Stimulated activated CD8-positive, alpha-beta memory T cell treated with anti-CD3 and anti-CD28 coated beads, Interleukin-2, amount 100 ng/mL, for 48 hours (primary cell): ENCODE data around the gene OR5M3.

Experiments
- DNase-seq, 2 donors: peaks; one replicate each; pipeline ENCODE4 v3.0.0-alpha.2; 2020; ENCODE audit warnings: low read depth in 2 of 2

OR5M3 gene

DNA sequence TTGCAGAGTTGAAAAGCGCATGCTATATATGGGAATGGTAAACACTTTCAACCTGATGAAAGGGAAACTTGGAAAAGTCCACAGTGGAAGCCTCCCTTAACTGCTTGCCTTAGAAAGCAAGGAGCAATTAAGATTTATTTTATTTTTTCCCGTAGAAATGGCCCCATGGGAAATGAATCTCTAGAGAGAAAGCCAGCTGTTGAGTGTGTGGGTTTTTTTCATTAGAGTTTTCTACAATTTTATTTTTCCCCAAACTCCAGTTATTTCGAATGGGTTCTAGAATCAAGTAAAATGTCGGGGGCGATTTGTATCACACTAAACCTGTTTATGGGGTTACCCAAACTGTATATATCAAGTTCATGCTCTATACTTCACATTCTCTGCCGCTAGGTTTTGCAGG lies at the start of gene OR5M3:
OR5M3 (minus strand) TSS at position 101 of the 400 bp plus-strand sequence. CDS start 2,855 bp downstream, outside the sequence.
- no peak for DNase-seq

DNA sequence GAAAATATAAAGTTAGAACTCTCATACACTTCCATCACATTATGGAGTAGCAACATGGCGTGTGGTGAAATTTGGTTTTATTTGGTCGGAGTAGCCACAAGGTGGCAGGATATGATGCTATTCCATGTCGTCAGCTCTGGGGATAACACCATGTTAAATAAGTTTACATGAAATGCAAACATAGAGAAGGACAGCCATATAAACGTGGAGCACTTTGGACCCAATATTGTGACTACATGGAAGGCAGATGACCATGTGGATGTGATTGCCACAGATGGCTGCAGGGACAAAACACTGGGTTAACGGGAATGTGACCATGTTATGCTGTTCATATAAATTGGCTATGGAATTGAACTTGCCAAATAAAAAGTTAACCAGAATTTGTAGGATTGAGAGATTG lies 48.9 kb upstream of the OR5M3 start:
- no peak for DNase-seq

DNA sequence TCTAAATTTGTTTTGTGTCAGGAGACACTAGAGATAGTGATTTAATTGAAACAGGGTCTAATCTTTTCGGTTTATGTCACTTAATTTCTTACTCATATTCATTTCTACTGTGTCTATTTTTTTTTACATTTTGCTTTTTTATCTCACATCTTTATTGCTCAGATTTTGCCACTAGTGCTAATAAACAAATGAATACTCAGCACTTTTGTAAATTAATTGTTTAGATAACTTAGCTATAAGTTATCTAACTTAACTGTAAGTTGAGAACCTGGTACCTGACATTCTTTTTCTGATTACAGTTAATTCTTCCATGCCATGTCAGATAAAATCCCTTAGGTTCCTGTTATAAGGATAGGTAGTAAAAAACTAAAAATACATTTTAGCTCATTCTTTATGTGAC lies 40.1 kb upstream of the OR5M3 start:
- no peak for DNase-seq

DNA sequence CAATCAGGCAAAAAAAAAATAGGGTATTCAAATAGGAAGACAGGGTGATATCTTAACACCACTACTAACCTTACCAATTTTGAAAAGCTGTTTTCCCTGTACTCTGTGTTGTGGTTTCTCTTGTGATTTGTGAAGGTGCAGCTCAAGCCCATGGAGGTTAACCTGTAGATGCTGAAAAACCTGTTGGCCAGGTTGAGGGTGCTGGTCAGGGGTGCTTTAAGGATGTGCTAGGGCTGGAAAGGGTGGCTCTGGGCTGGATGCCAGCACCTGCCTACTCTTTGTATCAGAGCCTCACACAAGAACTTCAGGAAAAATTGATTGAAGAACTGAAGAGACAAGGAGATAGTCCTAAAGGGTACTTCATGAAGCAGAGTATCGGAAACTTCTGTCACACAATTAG lies 36.3 kb upstream of the OR5M3 start:
- no peak for DNase-seq

DNA sequence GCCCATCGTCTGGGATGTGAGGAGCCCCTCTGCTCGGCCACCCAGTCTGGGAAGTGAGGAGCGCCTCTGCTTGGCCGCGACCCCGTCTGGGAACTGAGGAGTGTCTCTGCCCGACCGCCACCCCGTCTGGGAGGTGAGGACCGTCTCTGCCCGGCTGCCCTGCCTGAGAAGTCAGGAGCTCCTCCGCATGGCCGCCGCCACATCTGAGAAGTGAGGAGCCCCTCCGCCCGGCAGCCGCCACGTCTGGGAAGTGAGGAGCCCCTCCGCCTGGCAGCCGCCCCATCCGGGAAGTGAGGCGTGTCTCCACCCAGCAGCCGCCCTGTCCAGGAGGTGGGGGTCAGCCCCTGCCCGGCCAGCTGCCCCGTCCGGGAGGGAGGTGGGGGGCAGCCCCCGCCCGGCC lies 23.9 kb upstream of the OR5M3 start:
- no peak for DNase-seq

DNA sequence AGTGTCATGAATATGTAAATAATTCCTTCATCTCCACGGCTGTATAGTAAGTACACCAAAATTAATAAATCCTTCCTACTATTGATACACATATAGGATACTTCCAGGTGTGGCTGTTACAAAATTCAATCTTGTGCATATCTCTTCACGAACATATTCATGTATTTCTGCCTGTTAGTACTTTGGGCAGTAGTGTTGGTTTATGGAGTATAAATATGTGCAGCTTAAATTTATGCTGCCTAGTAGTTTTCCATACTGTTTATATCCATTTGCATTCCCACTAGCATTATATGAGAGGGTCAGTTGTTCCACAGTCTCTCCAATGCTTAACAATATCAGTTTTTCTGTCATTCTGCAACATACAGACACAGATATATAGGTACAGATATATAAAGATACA lies 22.0 kb upstream of the OR5M3 start:
- DNase-seq = no peak

DNA sequence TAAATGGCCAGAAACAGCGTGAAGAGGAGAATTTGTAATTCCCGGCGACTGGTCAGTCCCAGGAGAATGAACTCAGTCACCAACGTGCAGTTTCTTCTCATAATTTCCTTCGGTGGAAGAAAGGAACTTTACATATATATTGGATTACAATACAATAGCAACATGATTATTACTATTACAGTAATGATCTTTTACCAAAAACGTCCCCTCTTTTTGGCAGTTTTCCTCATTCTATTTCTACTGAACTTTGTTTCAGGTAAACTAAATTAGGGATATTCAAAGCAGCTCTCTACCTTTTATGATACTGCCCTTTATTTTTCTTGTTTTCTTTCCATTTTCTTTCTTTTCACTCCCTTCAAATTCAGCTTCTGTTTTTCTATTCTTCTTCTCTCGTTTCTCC lies 18.1 kb upstream of the OR5M3 start, which contains the start of gene OR5M8:
OR5M8 (minus strand) TSS at position 101 of the 400 bp plus-strand sequence; CDS start at position 101, 0 bp downstream.
- DNase-seq = no peak

DNA sequence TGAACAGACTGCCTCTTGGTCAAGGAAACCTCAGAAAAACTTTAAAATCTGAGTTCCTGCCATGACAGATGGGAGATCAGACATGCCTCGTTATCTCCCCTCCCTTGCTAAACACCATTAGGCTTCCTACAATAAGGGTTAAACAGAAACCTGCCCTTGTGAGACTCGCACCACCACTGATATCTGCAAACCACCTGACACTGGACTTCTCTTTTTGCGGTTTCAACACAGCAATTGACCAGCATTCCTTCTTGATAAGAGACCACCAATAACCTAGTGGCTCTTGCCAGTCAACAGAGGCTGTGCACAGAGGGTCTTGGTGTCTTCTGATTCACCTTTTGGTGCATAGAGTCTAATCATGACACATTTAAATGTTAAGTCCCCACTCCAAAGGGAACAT lies 13.6 kb upstream of the OR5M3 start:
- no peak for DNase-seq

DNA sequence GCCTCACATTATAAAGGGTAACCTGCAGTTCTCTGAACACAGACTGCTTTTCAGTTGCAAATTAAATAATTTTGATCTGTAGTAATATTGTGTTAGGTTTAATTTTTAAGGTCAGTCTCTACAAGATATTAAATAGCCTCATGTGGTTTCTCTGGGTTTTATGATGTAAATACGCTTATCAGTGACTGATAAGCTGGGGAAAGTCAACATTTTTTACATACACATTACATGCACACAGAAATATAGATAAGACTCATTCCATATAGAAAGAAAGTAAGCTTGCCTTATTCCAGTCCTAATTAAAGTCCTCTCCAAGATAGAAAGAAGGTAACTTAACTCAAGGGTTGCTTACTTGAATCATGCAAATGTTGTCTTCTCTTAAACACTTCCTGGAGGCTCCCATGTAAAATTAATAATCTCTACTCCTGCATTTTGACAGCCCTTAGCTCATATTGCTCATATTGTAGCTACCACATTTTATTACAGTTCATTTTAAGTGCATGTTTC lies 1.6 kb upstream of the OR5M3 start:
- DNase-seq = no peak

DNA sequence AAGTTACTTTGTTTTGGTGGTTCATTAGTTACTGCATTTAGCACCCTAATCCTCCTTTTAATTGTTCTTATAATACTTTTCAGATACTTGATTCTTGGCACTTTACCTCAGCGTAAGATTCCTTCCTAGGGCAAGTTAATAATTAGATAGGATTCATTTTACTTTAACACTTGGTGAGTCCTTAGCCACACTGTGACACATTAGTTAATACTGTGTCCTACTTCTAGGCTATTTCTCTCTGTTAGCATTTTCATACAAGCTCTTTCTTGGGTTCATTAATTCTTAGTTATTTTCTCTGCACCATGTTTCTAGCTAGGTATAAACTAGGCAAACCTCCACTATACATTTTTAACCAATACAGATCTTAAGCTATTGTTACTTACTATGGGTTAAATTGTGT lies 16.1 kb downstream of the OR5M3 start:
- DNase-seq = no peak

DNA sequence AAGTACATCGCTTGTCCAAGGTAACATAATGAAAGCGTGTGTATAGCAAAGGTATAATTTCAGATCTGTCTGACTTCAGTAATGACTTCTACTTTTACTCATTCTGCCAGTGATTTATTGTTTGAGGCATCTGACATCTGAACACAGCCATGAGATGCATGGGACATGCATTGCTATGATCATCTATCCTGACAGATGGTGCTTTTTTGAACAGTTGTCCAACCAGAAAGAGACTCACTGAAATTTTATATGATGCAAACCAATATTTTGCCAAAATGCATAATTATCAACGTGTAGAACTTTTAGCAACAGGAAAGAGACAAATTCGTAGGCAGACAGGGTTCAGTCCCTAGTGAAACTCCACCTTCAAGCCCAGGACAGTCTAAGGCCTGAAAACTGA lies 19.6 kb downstream of the OR5M3 start:
- no peak for DNase-seq
